ENCODE results near the gene LENG1. TPM values are rescaled to one million over a fixed set of nuclear protein-coding genes. Genes with fewer than 3 reads are reported as not detected.

LENG1 gene
- 1.7 and 3.1 TPM in 2 replicates for total RNA-seq (2011; cell fraction: chromatin; rRNA removed; ENCODE audit: low replicate concordance)
- 2.6 and 3.3 TPM in 2 replicates for total RNA-seq (2011; cell fraction: nucleolus; rRNA removed)
- 1.4 and 2.3 TPM in 2 replicates for total RNA-seq (2011; cell fraction: nucleoplasm; rRNA removed)
- total RNA-seq (2014; rRNA removed) (10.5 and 12.6 TPM in 2 replicates), total RNA-seq (2014; rRNA removed; fragmentation: Illumina TruSeq; extraction: Trizol) (2.3 and 2.6 TPM in 2 replicates), total RNA-seq (2015; rRNA removed; fragmentation: Illumina TruSeq; extraction: Trizol) (6.9 and 8.2 TPM in 2 replicates), total RNA-seq (2021) (4.7 and 5.5 TPM in 2 replicates), polyA plus RNA-seq (2011; rRNA removed) (1.5 and 1.7 TPM in 2 replicates), polyA plus RNA-seq (2014; fragmentation: Illumina TruSeq; extraction: Trizol) (6.2 and 6.7 TPM in 2 replicates), polyA plus RNA-seq (2014; fragmentation: Nextera tagmentation; extraction: Ambion mirVana) (under 1 TPM; 0.30 to 0.77 TPM), polyA plus RNA-seq (2014; rRNA removed) (6.7 and 9.1 TPM in 2 replicates), polyA minus RNA-seq (2011; rRNA and poly(A)+ RNA removed) (0.74 and 0.78 TPM in 2 replicates), Bru-seq, nascent RNA (percentile 72 among the genes with signal in this experiment), BruChase-seq, experiment 1, labeled RNA remaining after a 2-hour chase (percentile 52 among the genes with signal in this experiment), BruChase-seq, experiment 2, labeled RNA remaining after a 6-hour chase (percentile 55 among the genes with signal in this experiment)
- 1.3 and 1.7 TPM in 2 replicates for polyA plus RNA-seq (2011; cell fraction: cytosol; rRNA removed)
- polyA plus RNA-seq (2011; cell fraction: nucleus; rRNA removed): 0.90 and 1.2 TPM in 2 replicates
- 6.2 TPM in 2 replicates for polyA plus RNA-seq (2012)
- polyA minus RNA-seq (2011; cell fraction: cytosol; rRNA and poly(A)+ RNA removed): 1.2 TPM in 1 of 2 replicates, not detected in the other
- polyA minus RNA-seq (2011; cell fraction: nucleus; rRNA and poly(A)+ RNA removed): 0.44 and 0.54 TPM in 2 replicates
- long read RNA-seq, experiment 1, transcript LENG1-201 (4 exons, 1,542 nt): major isoform, 15 of 20 reads
- long read RNA-seq, experiment 1, partial matches to known transcripts: 1 of 20 reads
- long read RNA-seq, experiment 1, other reads (novel, unspliced or antisense): 4 of 20 reads
- long read RNA-seq, experiment 2, transcript LENG1-201 (4 exons, 1,542 nt): major isoform, 9 of 10 reads
- long read RNA-seq, experiment 2, partial matches to known transcripts: 1 of 10 reads
- long read RNA-seq, experiment 2, other reads (novel, unspliced or antisense): 0 of 10 reads
- long read RNA-seq, experiment 3, transcript LENG1-201 (4 exons, 1,542 nt): major isoform, 6 of 7 reads
- long read RNA-seq, experiment 3, partial matches to known transcripts: 1 of 7 reads
- long read RNA-seq, experiment 3, other reads (novel, unspliced or antisense): 0 of 7 reads

GRCh38 chr19:54159352-54160181 is at the start of gene LENG1:
Gene LENG1, minus strand, starts transcription at chr19:54159721. Its CDS starts 26 bp downstream, at chr19:54159695.
- Histone ChIP-seq H3K9me1 (ENCODE audit: control insufficient read depth, insufficient read depth, low read length) (no peaks in the 10 kb centered on the region), H3K4me2 (ENCODE audit: insufficient read depth, low read length) (peak within 1 kb of the TSS; percentile 95), H3K36me3 (ENCODE audit: control insufficient read depth, insufficient read depth, low read length) (peaks cover 38% of the 10 kb centered on the region), H3K27me3 (ENCODE audit: control insufficient read depth in 2 of 2, insufficient read depth in 2 of 2, low read length in 2 of 2) (no peaks in the 10 kb centered on the region), H3K9ac (ENCODE audit: insufficient read depth in 1 of 2, low read depth in 2 of 2, low read length in 2 of 2) (peak within 1 kb of the TSS; percentile 84 to 94), H3K4me1 (replicated peaks in 1 of 2; ENCODE audit: control insufficient read depth in 2 of 2, insufficient read depth in 2 of 2, low read length in 2 of 2) (peaks cover 21 to 42% of the 10 kb centered on the region in 2 experiments), H2AFZ (ENCODE audit: low read depth, low read length) (peak within 1 kb of the TSS; percentile 97), H3K9me3 (replicated peaks; ENCODE audit: control insufficient read depth, insufficient read depth, low read depth, low read length) (no peaks in the 10 kb centered on the region), H3K79me2 (ENCODE audit: control insufficient read depth, insufficient read depth, low read length) (peaks cover 18% of the 10 kb centered on the region; the same call in 2 of the 3 replicates), H4K20me1 (replicated peaks; ENCODE audit: control insufficient read depth, insufficient read depth, low read length) (0 out of 2 replicates have a peak, but pooled peaks cover 3% of the 10 kb centered on the region), H3K4me3 (peak within 1 kb of the TSS; percentile 69), H3K27ac (ENCODE audit: extremely low read depth, low read depth, low read length) (peak within 1 kb of the TSS; percentile 93)
- ChIA-PET POLR2A (interaction anchor here (0.6 to 3.1 kb wide), 11 partner anchors 9 to 98 kb away, joined by 3 to 18 read pairs (median 5); partner anchors contain the start of genes CNOT3, LILRB5, MBOAT7 and PRPF31), CTCF (ENCODE audit: low intra/inter-chr PET ratio) (no interaction called here)
- WGBS (ENCODE audit: insufficient coverage, low coverage, missing lambda C conversion rate): under 1% methylated on average over 59 of the region's 72 CpGs
- FAIRE-seq (peak; percentile 100), DNase-seq (ENCODE audit: extremely low read depth in 1 of 4, low spot score in 3 of 4) (peak; percentile 95 to 100 (median 98)), ATAC-seq (peak; percentile 89)
- intact Hi-C loops (cut with micrococcal nuclease) (loop anchor here (1.0 kb wide), 1 partner anchor 22 kb away; the partner anchor contains the start of gene CNOT3), in situ Hi-C loops (cut with MboI) (loop anchor here (5.0 kb wide), 1 partner anchor 68 kb away; no protein-coding TSS in a partner anchor)
- no TSS peak for BruUV-seq (replicated peaks)
- TF ChIP-seq FIP1L1 (IDR thresholded peaks at IDR 0.05; ENCODE audit: low read depth, low read length, poor library complexity, severe bottlenecking): peak; percentile 70
- TF ChIP-seq, protein P1, sequence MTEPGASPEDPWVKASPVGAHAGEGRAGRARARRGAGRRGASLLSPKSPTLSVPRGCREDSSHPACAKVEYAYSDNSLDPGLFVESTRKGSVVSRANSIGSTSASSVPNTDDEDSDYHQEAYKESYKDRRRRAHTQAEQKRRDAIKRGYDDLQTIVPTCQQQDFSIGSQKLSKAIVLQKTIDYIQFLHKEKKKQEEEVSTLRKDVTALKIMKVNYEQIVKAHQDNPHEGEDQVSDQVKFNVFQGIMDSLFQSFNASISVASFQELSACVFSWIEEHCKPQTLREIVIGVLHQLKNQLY (CRISPR knock-in tag; conservative IDR thresholded peaks at IDR 0.05): 0 out of 4 replicates have a peak, but pooled peaks of 1 of the 2 experiments have one; percentile 32
- peak; percentile 89 for TF ChIP-seq POLR2A (conservative IDR thresholded peaks at IDR 0.05)
- no peak for TF ChIP-seq SPI1 (IDR thresholded peaks at IDR 0.05; ENCODE audit: borderline replicate concordance, low read depth, low read length)
- TF ChIP-seq, protein P2, sequence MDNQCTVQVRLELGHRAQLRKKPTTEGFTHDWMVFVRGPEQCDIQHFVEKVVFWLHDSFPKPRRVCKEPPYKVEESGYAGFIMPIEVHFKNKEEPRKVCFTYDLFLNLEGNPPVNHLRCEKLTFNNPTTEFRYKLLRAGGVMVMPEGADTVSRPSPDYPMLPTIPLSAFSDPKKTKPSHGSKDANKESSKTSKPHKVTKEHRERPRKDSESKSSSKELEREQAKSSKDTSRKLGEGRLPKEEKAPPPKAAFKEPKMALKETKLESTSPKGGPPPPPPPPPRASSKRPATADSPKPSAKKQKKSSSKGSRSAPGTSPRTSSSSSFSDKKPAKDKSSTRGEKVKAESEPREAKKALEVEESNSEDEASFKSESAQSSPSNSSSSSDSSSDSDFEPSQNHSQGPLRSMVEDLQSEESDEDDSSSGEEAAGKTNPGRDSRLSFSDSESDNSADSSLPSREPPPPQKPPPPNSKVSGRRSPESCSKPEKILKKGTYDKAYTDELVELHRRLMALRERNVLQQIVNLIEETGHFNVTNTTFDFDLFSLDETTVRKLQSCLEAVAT (IDR thresholded peaks at IDR 0.05): peak in 1 of 2 experiments; percentile 83; a peak in 1 of 4 replicates
- no peak for TF ChIP-seq ZC3H11A (IDR thresholded peaks at IDR 0.05; ENCODE audit: low read depth, low read length)
- peak; percentile 85 for TF ChIP-seq ELF1 (tag; IDR thresholded peaks at IDR 0.05)
- peak; percentile 81 for TF ChIP-seq MEIS2 (IDR thresholded peaks at IDR 0.05; ENCODE audit: partially characterized antibody)
- TF ChIP-seq ZNF316 (IDR thresholded peaks at IDR 0.05): peak; percentile 54
- no peak for TF ChIP-seq ZNF197 (CRISPR knock-in tag; IDR thresholded peaks at IDR 0.05; ENCODE audit: low read depth)
- TF ChIP-seq CEBPG (CRISPR knock-in tag; IDR thresholded peaks at IDR 0.05): peak; percentile 72
- peak in 1 of 2 experiments; percentile 27; a peak in 1 of 4 replicates for TF ChIP-seq CEBPG (tag; conservative IDR thresholded peaks at IDR 0.05 in 1 of 2, IDR thresholded peaks at IDR 0.05 in 1 of 2)
- peak in 1 of 2 experiments; percentile 71; a peak in 3 of 4 replicates for TF ChIP-seq SIN3A (IDR thresholded peaks at IDR 0.05; ENCODE audit: borderline replicate concordance in 2 of 2, control insufficient read depth in 1 of 2, low read depth in 2 of 2, low read length in 2 of 2)

Measured in K562 (cell line).